Transverse colon (tissue), 4 donors: ENCODE data around the gene PGD. TPM values are rescaled to one million over a fixed set of nuclear protein-coding genes. Genes with fewer than 3 reads are reported as not detected.

Source experiments
- DNase-seq: peaks from one replicate; pipeline ENCODE4 v3.0.0-alpha.2; 2019
- H3K27ac ChIP-seq, 4 donors: fragments of 200-600 bp; sonication (generic); 2 replicates each; pipeline ENCODE4 v1.5.1; 2016 to 2018; ENCODE audit warnings: inconsistent platforms in 4 of 4
- H3K27me3 ChIP-seq: fragments of 200-600 bp; sonication (generic); 2 replicates; pipeline ENCODE4 v1.5.1; 2017; ENCODE audit warnings: inconsistent platforms
- H3K36me3 ChIP-seq, 4 donors: fragments of 200-600 bp; sonication (generic); 2 replicates each; pipeline ENCODE4 v1.5.1; 2017 to 2019; ENCODE audit warnings: inconsistent platforms in 4 of 4
- H3K4me1 ChIP-seq, 4 donors: fragments of 200-600 bp; sonication (generic); 2 replicates each; pipeline ENCODE4 v1.5.1; 2017 to 2020; ENCODE audit warnings: inconsistent platforms in 4 of 4
- H3K4me3 ChIP-seq, 4 donors: fragments of 200-600 bp; sonication (generic); 1 replicate in 1 of 4; 2 replicates in 3 of 4; pipeline versions ENCODE4 v1.5.1 to v1.6.1; 2017 to 2019; ENCODE audit warnings: inconsistent platforms in 4 of 4
- H3K9me3 ChIP-seq, 2 donors: fragments of 200-600 bp; sonication (generic); 2 replicates each; pipeline ENCODE4 v1.5.1; 2017 to 2019; ENCODE audit warnings: inconsistent platforms in 2 of 2
- EP300 ChIP-seq: sonication (generic); formaldehyde crosslinking; IDR thresholded peaks from one replicate; pipeline ENCODE4 v1.6.1; 2017; ENCODE audit warnings: antibody characterized with exemption, low read depth
- POLR2A ChIP-seq: fragments of 450-650 bp; IDR thresholded peaks from one replicate; pipeline ENCODE4 v1.6.1; 2016; ENCODE audit warnings: antibody characterized with exemption, mild to moderate bottlenecking, moderate library complexity
- POLR2AphosphoS5 ChIP-seq, 3 donors: sonication (generic); formaldehyde crosslinking; IDR thresholded peaks; one replicate each; pipeline ENCODE4 v1.6.1; 2016; ENCODE audit warnings: antibody characterized with exemption in 3 of 3
- WGBS, 2 donors: methylation state at CpG; one replicate each; pipeline ENCODE4 v1.1.5; 2018; ENCODE audit warnings: low coverage in 1 of 2; 5-methylcytosine and 5-hydroxymethylcytosine counted together
- in situ Hi-C, 4 donors: fragments of 200-750 bp; cut with MboI; loops; one replicate each; pipeline versions ENCODE4 v1.15.0 to v1.15.1; 2017; ENCODE audit warnings: low sequenced_read_pairs in 3 of 4, low pct_ligation_motif_present in 1 of 4, low pct_unique_long_range_greater_than_20kb in 1 of 4
- intact Hi-C: fragments of 100-400 bp; cut with DNase I; formaldehyde crosslinking; loops from one replicate; pipeline ENCODE4 v1.15.1; 2023; ENCODE audit warnings: low total_unique reads
- total RNA-seq, 4 donors: library from RNA; depleted of rRNA; stranded (reverse); fragments of >200 nt; gene quantifications; one replicate each; pipeline ENCODE4 v1.1.0, GENCODE V29; 2016
- TF ChIP-seq, protein P1 (sequence below), 5 experiments: fragments of 200-600 bp in 3 of 5; fragments of 450-650 bp in 2 of 5; sonication (generic) in 3 of 5; IDR thresholded peaks; 1 replicate in 2 of 5; 2 replicates in 3 of 5; pipeline ENCODE4 v1.5.1; 2016 to 2017; ENCODE audit warnings: antibody characterized with exemption in 5 of 5, inconsistent platforms in 3 of 5, mild to moderate bottlenecking in 2 of 5, moderate library complexity in 1 of 5

PGD gene
- total RNA-seq, 4 donors from 2014 or later = 15.7 to 73.0 (median 66.1) TPM

DNA sequence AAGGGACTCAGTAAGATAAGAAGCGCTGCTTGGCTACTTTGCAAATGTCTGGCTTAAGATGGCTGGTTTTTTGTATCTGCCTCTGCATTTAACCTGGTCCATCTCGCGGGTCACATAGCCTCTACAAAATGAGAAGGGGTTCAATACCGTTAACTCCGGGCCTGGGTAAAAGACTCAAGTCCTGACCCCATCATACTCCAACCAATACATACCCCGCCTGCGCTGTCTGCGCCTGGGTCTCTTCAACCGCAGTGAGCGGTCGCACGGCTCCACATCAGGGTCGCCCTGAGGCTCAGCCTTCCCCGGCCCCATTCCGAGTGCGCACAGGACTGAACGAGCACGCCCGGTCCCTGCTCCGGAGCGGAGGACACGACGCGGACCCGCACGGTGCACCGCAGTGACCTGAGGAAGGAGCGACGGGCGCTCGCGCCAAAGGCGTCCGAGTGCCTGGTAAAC, 558 bp upstream of the PGD start:
- Histone ChIP-seq H3K36me3 (peaks cover 0 to 5% (median 1%) of the 10 kb centered on the region in 4 donors), H3K27ac (peak overlapping the region; percentile 92 to 98 (median 96)), H3K4me3 (peak overlapping the region; percentile 44 to 92 (median 84)), H3K4me1 (peaks cover 4 to 24% (median 14%) of the 10 kb centered on the region in 4 donors), H3K27me3 (no peaks in the 10 kb centered on the region), H3K9me3 (no peaks in the 10 kb centered on the region)
- in situ Hi-C loops (no loop called here), intact Hi-C loops (no loop called here)
- no peak for DNase-seq
- TF ChIP-seq EP300 (no peak), POLR2AphosphoS5 (IDR thresholded peaks at IDR 0.05) (no peak), POLR2A (no peak)
- WGBS, 2 donors = 1 to 7% methylated on average over 2 to 27 of the region's 34 CpGs

DNA sequence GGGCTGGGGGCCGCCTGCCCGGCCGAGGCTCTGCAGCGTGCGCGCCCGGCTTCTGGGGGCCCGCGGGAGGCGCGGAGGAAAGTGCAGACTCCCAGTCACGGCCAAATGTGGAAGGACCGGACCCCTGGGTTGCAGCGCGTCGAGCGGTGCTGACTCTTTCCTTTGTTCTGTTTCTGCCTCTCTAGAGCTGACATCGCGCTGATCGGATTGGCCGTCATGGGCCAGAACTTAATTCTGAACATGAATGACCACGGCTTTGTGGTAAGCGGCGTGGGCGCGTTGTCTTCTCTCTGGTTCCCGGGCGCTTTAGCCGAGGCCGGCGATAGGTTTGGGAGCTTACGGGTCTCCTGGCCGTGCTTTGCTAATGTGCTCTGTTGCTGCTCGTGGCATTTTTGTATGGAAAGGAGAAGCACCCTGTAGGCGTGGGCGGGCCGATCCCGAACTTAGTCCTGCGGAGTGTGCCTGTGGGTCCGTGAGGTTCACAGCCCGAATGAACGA, 629 bp downstream of the PGD start:
- Histone ChIP-seq H3K27me3 (no peaks in the 10 kb centered on the region), H3K27ac (peak overlapping the region; percentile 92 to 98 (median 96)), H3K4me1 (peaks cover 4 to 24% (median 14%) of the 10 kb centered on the region in 4 donors), H3K4me3 (peak overlapping the region; percentile 82 to 92 (median 85)), H3K36me3 (peaks cover 0 to 14% (median 6%) of the 10 kb centered on the region in 4 donors), H3K9me3 (no peaks in the 10 kb centered on the region)
- intact Hi-C loops = no loop called here
- 1% methylated on average over 34 of the region's 42 CpGs; no CpG with 5 or more reads in 1 of the 2 donors for WGBS, 2 donors
- in situ Hi-C loops = no loop called here
- TF ChIP-seq, protein P1, sequence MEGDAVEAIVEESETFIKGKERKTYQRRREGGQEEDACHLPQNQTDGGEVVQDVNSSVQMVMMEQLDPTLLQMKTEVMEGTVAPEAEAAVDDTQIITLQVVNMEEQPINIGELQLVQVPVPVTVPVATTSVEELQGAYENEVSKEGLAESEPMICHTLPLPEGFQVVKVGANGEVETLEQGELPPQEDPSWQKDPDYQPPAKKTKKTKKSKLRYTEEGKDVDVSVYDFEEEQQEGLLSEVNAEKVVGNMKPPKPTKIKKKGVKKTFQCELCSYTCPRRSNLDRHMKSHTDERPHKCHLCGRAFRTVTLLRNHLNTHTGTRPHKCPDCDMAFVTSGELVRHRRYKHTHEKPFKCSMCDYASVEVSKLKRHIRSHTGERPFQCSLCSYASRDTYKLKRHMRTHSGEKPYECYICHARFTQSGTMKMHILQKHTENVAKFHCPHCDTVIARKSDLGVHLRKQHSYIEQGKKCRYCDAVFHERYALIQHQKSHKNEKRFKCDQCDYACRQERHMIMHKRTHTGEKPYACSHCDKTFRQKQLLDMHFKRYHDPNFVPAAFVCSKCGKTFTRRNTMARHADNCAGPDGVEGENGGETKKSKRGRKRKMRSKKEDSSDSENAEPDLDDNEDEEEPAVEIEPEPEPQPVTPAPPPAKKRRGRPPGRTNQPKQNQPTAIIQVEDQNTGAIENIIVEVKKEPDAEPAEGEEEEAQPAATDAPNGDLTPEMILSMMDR (IDR thresholded peaks at IDR 0.05) = no peak
- TF ChIP-seq POLR2AphosphoS5 (IDR thresholded peaks at IDR 0.05) (no peak), POLR2A (no peak), EP300 (no peak)
- no peak for DNase-seq

DNA sequence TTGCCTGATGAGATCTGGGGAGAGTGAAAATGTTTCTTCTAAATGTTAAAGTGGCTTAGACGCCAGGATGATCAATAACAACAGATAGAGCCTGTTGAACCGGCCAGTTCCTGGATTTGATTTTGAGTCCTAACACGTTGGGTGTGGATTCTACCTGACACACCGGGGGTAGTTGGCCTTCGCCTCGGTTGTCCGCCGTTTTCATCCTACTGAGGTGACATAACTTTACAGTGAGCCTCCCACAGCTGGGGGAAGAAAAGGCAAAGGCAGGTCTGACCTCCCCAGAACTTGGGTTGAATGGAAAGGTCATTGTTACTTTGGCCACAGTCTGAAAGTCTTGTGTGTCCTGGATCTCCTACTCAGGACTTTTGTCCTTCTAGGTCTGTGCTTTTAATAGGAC, 1.1 kb downstream of the PGD start:
- no peak for DNase-seq
- TF ChIP-seq POLR2AphosphoS5 (IDR thresholded peaks at IDR 0.05) (no peak), EP300 (no peak), POLR2A (no peak)
- TF ChIP-seq, protein P1 (IDR thresholded peaks at IDR 0.05) = no peak
- intact Hi-C loops (no loop called here), in situ Hi-C loops (no loop called here)
- 51 to 66% methylated on average over 5 to 8 of the region's 8 CpGs for WGBS, 2 donors
- Histone ChIP-seq H3K27ac (peak overlapping the region in 3 of 4 donors; percentile 92 to 97 (median 96)), H3K4me3 (peak overlapping the region in 3 of 4 donors; percentile 82 to 92 (median 86)), H3K4me1 (peaks cover 4 to 24% (median 14%) of the 10 kb centered on the region in 4 donors), H3K9me3 (no peaks in the 10 kb centered on the region), H3K36me3 (peaks cover 0 to 19% (median 9%) of the 10 kb centered on the region in 4 donors), H3K27me3 (no peaks in the 10 kb centered on the region)

DNA sequence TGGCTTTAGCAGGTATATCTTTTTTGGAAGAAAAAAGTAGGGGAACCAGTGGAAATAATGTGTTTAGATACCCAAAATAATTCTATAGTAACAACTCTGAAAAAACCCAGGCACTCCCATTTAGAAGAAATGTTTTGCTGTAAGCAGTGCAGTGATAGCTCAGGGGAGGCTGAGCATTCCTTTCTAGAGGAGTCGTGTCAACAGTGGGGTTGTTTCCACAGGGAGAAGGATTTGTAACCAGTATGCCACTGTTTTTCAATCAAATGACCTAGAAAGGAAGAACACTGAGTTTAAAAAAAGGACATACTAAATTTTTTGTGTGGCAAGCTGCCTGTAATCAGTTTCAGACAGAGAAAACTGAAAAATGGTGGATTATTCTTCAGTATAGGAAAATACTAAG, 2.4 kb downstream of the PGD start:
- no peaks in the 10 kb centered on the region for H3K27me3 ChIP-seq
- H3K4me3 ChIP-seq = no peak overlapping the region
- DNase-seq = no peak
- peaks cover 4 to 24% (median 14%) of the 10 kb centered on the region in 4 donors for H3K4me1 ChIP-seq
- in situ Hi-C loops = no loop called here
- intact Hi-C loops = no loop called here
- peak overlapping the region in 1 of 4 donors; percentile 10 for H3K27ac ChIP-seq
- WGBS, 2 donors = 69 to 86% methylated on average over 1 of the region's 1 CpG
- H3K36me3 ChIP-seq = peaks cover 0 to 31% (median 15%) of the 10 kb centered on the region in 4 donors
- no peak for TF ChIP-seq POLR2AphosphoS5 (IDR thresholded peaks at IDR 0.05)
- no peak for TF ChIP-seq POLR2A
- TF ChIP-seq EP300 = no peak
- TF ChIP-seq, protein P1 (IDR thresholded peaks at IDR 0.05) = no peak
- H3K9me3 ChIP-seq = no peaks in the 10 kb centered on the region
